IMR-90 (cell line): ENCODE results near the gene CENPP. TPM values are rescaled to one million over a fixed set of nuclear protein-coding genes. Genes with fewer than 3 reads are reported as not detected.

Experiments used
- ATAC-seq: fragments of 200-7000 bp; cut with Tn5 transposase; 2 replicates; pipeline ENCODE4 v1.9.1; 2020; ENCODE audit warnings: low read depth, mild to moderate bottlenecking, moderate library complexity
- BruUV-seq: library from RNA; stranded (reverse); fragments of 400-500 nt; replicated peaks from 2 replicates; lab custom pipeline; 2021; lab: Mats Ljungman, UMichigan
- CTCF ChIA-PET: fragments of 300-600 bp; formaldehyde crosslinking; extraction: SDS; loops from one replicate; lab custom pipeline; 2021; ENCODE audit warnings: antibody characterized with exemption; lab: Yijun Ruan, JAX
- POLR2A ChIA-PET: fragments of 300-600 bp; sonication (Branson Sonifier 250); formaldehyde crosslinking; loops from one replicate; lab custom pipeline; 2022; ENCODE audit warnings: antibody characterized with exemption; ENCODE audit not compliant: unreplicated experiment; lab: Charles Lee
- DNase-seq: peaks from one replicate; pipeline ENCODE4 v3.0.0; 2013
- H2AFZ ChIP-seq: replicated peaks from 2 replicates; pipeline ENCODE3; 2013; ENCODE audit warnings: low read length, mild to moderate bottlenecking; ENCODE audit not compliant: poor library complexity
- H2AK5ac ChIP-seq: 2 replicates; pipeline ENCODE4 v1.6.1; 2013; ENCODE audit warnings: low read depth, low read length, inconsistent platforms
- H2AK9ac ChIP-seq: replicated peaks from 2 replicates; pipeline ENCODE3; 2013; ENCODE audit warnings: mild to moderate bottlenecking, low read depth, low read length, moderate library complexity; ENCODE audit not compliant: poor library complexity
- H2BK120ac ChIP-seq: 2 replicates; pipeline ENCODE4 v1.6.1; 2013; ENCODE audit warnings: low read depth, low read length, inconsistent platforms
- H2BK15ac ChIP-seq: 3 replicates; pipeline ENCODE4 v1.6.1; 2013; ENCODE audit warnings: low read depth, low read length, inconsistent platforms
- H2BK20ac ChIP-seq: 2 replicates; pipeline ENCODE4 v1.6.1; 2013; ENCODE audit warnings: low read depth, mild to moderate bottlenecking, inconsistent platforms, low read length, moderate library complexity
- H2BK5ac ChIP-seq: 2 replicates; pipeline ENCODE4 v1.6.1; 2013; ENCODE audit warnings: mild to moderate bottlenecking, low read depth, low read length, inconsistent platforms; ENCODE audit not compliant: poor library complexity, severe bottlenecking
- H3K14ac ChIP-seq: replicated peaks from 2 replicates; pipeline ENCODE4 v1.6.1; 2013; ENCODE audit warnings: low read depth, low read length, inconsistent platforms
- H3K18ac ChIP-seq: 2 replicates; pipeline ENCODE4 v1.6.1; 2013; ENCODE audit warnings: low read depth, low read length, control low read depth
- H3K23ac ChIP-seq: 2 replicates; pipeline ENCODE4 v1.6.1; 2013; ENCODE audit warnings: low read depth, low read length, inconsistent platforms
- H3K27ac ChIP-seq: 2 replicates; pipeline ENCODE4 v1.5.1; 2013; ENCODE audit warnings: mild to moderate bottlenecking, control low read depth, low read length; ENCODE audit not compliant: insufficient read depth
- H3K27me3 ChIP-seq: 2 replicates; pipeline ENCODE4 v1.6.1; 2013; ENCODE audit warnings: low read length; ENCODE audit not compliant: control insufficient read depth, insufficient read depth
- H3K36me3 ChIP-seq: 2 replicates; pipeline ENCODE4 v1.6.1; 2013; ENCODE audit warnings: low read length, mixed read lengths; ENCODE audit not compliant: control insufficient read depth, insufficient read depth
- H3K4ac ChIP-seq: 2 replicates; pipeline ENCODE4 v1.6.1; 2013; ENCODE audit warnings: low read depth, low read length, inconsistent platforms
- H3K4me1 ChIP-seq: 2 replicates; pipeline ENCODE4 v1.6.1; 2013; ENCODE audit warnings: low read length, mixed read lengths; ENCODE audit not compliant: control insufficient read depth, insufficient read depth
- H3K4me2 ChIP-seq: 2 replicates; pipeline ENCODE4 v1.6.1; 2013; ENCODE audit warnings: low read depth, mild to moderate bottlenecking, control low read depth, low read length, moderate library complexity
- H3K4me3 ChIP-seq: 2 replicates; pipeline ENCODE4 v1.5.1; 2013; ENCODE audit warnings: low read depth, mild to moderate bottlenecking, control low read depth, low read length, moderate library complexity; ENCODE audit not compliant: insufficient read depth
- H3K56ac ChIP-seq: 2 replicates; pipeline ENCODE4 v1.6.1; 2013; ENCODE audit warnings: low read length, inconsistent platforms; ENCODE audit not compliant: insufficient read depth; ENCODE audit errors: extremely low read depth
- H3K79me1 ChIP-seq, 2 experiments: 2 replicates each; pipeline ENCODE4 v1.6.1; 2013; ENCODE audit warnings: low read length in 2 of 2, inconsistent platforms in 1 of 2, low read depth in 1 of 2
- H3K9ac ChIP-seq: 2 replicates; pipeline ENCODE4 v1.6.1; 2013; ENCODE audit warnings: low read depth, low read length, control low read depth
- H3K9me1 ChIP-seq: 2 replicates; pipeline ENCODE4 v1.6.1; 2013; ENCODE audit warnings: low read length, inconsistent platforms; ENCODE audit not compliant: insufficient read depth
- H3K9me3 ChIP-seq: 2 replicates; pipeline ENCODE4 v1.6.1; 2013; ENCODE audit warnings: low read length; ENCODE audit not compliant: control insufficient read depth, insufficient read depth
- H4K20me1 ChIP-seq: 2 replicates; pipeline ENCODE4 v1.6.1; 2013; ENCODE audit warnings: low read length, inconsistent platforms; ENCODE audit not compliant: insufficient read depth
- H4K5ac ChIP-seq: 2 replicates; pipeline ENCODE4 v1.6.1; 2013; ENCODE audit warnings: mild to moderate bottlenecking, low read depth, low read length, control low read depth
- H4K8ac ChIP-seq, 2 experiments: 2 replicates each; pipeline ENCODE4 v1.6.1; 2013; ENCODE audit warnings: low read depth in 2 of 2, low read length in 2 of 2, control low read depth in 1 of 2, inconsistent platforms in 1 of 2
- H4K91ac ChIP-seq: 2 replicates; pipeline ENCODE4 v1.6.1; 2013; ENCODE audit warnings: low read depth, low read length, inconsistent platforms; ENCODE audit not compliant: insufficient read depth
- BHLHE40 ChIP-seq: fragments of 150-350 bp; IDR thresholded peaks from 2 replicates; pipeline ENCODE4 v1.6.1; 2016; ENCODE audit warnings: mild to moderate bottlenecking, low read depth, low read length
- CEBPB ChIP-seq: IDR thresholded peaks from 2 replicates; pipeline ENCODE4 v1.6.1; 2012; ENCODE audit warnings: low read depth, low read length, improper control_type of control experiment
- CHD1 ChIP-seq: IDR thresholded peaks from 2 replicates; pipeline ENCODE4 v1.6.1; 2012; ENCODE audit warnings: low read depth, low read length, improper control_type of control experiment
- FOS ChIP-seq: fragments of 150-350 bp; IDR thresholded peaks from 2 replicates; pipeline ENCODE4 v1.6.1; 2016; ENCODE audit warnings: low read depth, low read length
- MAFK ChIP-seq: IDR thresholded peaks from 2 replicates; pipeline ENCODE4 v1.6.1; 2012; ENCODE audit warnings: low read depth, low read length, improper control_type of control experiment
- MAZ ChIP-seq: IDR thresholded peaks from 2 replicates; pipeline ENCODE4 v1.6.1; 2012; ENCODE audit warnings: low read depth, mild to moderate bottlenecking, low read length, improper control_type of control experiment, moderate library complexity, borderline replicate concordance
- MXI1 ChIP-seq: IDR thresholded peaks from 2 replicates; pipeline ENCODE4 v1.6.1; 2012; ENCODE audit warnings: low read depth, mild to moderate bottlenecking, low read length, moderate library complexity, borderline replicate concordance
- NFE2L2 ChIP-seq: fragments of 150-350 bp; IDR thresholded peaks from 2 replicates; pipeline ENCODE4 v1.6.1; 2016; ENCODE audit warnings: low read depth, mild to moderate bottlenecking, low read length
- RAD21 ChIP-seq: IDR thresholded peaks from 2 replicates; pipeline ENCODE4 v1.6.1; 2012; ENCODE audit warnings: low read length, improper control_type of control experiment
- RCOR1 ChIP-seq: IDR thresholded peaks from 2 replicates; pipeline ENCODE4 v1.6.1; 2012; ENCODE audit warnings: mild to moderate bottlenecking, low read length, improper control_type of control experiment; ENCODE audit not compliant: insufficient replicate concordance
- RFX5 ChIP-seq: IDR thresholded peaks from 2 replicates; pipeline ENCODE4 v1.8.0; 2012; ENCODE audit warnings: low read depth, mild to moderate bottlenecking, low read length, moderate library complexity
- SMC3 ChIP-seq: fragments of 150-350 bp; IDR thresholded peaks from 2 replicates; pipeline ENCODE4 v1.6.1; 2016; ENCODE audit warnings: low read depth, mild to moderate bottlenecking, antibody characterized with exemption, low read length, moderate library complexity
- dilution Hi-C: fragments of 300-500 bp; cut with HindIII; formaldehyde crosslinking; loops from one replicate; pipeline ENCODE4 v1.14.3; 2018; ENCODE audit warnings: low sequenced_read_pairs; ENCODE audit not compliant: unreplicated experiment
- in situ Hi-C: fragments of 300-500 bp; cut with MboI; formaldehyde crosslinking; loops from 3 replicates; pipeline ENCODE4 v1.14.3; 2019; ENCODE audit warnings: low sequenced_read_pairs, inconsistent platforms, mixed read lengths
- intact Hi-C: fragments of 100-400 bp; cut with micrococcal nuclease; formaldehyde crosslinking; loops from 2 replicates; pipeline ENCODE4 v1.10.0; 2022
- polyA plus RNA-seq, 3 experiments: library from polyadenylated mRNA; depleted of rRNA; stranded (reverse); fragments of >200 nt; gene quantifications; 2 replicates each; pipeline ENCODE4 v1.2.3, GENCODE V29; 2012; ENCODE audit warnings: low replicate concordance in 1 of 3
- total RNA-seq: library from RNA; depleted of rRNA; stranded (reverse); fragments of >200 nt; gene quantifications from 2 replicates; pipeline ENCODE4 v1.2.3, GENCODE V29; 2012
- TF ChIP-seq, protein P1 (sequence below): fragments of 150-350 bp; IDR thresholded peaks from 2 replicates; pipeline ENCODE4 v1.6.1; 2017; ENCODE audit warnings: mild to moderate bottlenecking, antibody characterized with exemption, low read length, low read depth
- TF ChIP-seq, protein P2 (sequence below): fragments of 150-350 bp; IDR thresholded peaks from 2 replicates; pipeline ENCODE4 v1.6.1; 2016; ENCODE audit warnings: low read depth, mild to moderate bottlenecking, low read length, moderate library complexity, borderline replicate concordance
- TF ChIP-seq, protein P3 (sequence below): conservative IDR thresholded peaks from 2 replicates; pipeline ENCODE4 v1.5.1; 2012; ENCODE audit warnings: mild to moderate bottlenecking, low read depth, low read length, improper control_type of control experiment

The CENPP gene
- total and polyA plus RNA-seq, 2 of the 4 experiments (the other 2 are of a cell fraction), result 1.4 to 2.0 TPM

DNA sequence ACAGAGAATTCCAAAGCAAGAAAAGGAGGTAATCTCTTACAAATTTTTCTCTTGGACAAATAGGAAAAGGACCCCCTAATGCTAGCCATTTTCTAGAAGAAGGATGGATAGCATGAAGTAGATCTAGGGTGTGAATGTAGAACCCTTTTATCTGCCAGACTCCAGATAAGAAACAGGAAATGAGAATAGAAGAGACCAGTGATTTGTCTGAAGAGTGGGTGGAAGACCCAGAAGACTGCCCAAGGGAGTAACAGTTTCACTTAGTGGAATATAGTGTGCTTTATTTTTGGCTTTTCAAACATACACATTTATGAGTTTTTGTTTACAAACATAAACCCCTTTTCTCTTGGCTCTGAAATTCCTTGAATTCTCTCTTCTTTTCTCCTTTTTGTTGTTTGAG is 185.0 kb downstream of the CENPP start:
- Histone ChIP-seq H2BK15ac (no peak overlapping the region), H3K9ac (no peak overlapping the region), H2AFZ (no peak overlapping the region), H3K4me3 (no peak overlapping the region), H2AK5ac (no peak overlapping the region), H3K18ac (no peak overlapping the region), H3K14ac (no peak overlapping the region), H2BK20ac (no peak overlapping the region), H4K8ac (no peak overlapping the region), H3K4me2 (no peak overlapping the region), H3K27me3 (no peaks in the 10 kb centered on the region), H3K79me1 (peaks cover 0 to 8% of the 10 kb centered on the region in 2 experiments; a peak in 1 of 4 replicates), H2BK120ac (no peak overlapping the region), H3K4me1 (peaks cover 25% of the 10 kb centered on the region), H4K20me1 (no peaks in the 10 kb centered on the region), H3K4ac (no peak overlapping the region), H3K9me3 (no peaks in the 10 kb centered on the region), H3K23ac (no peak overlapping the region), H3K36me3 (no peaks in the 10 kb centered on the region), H2BK5ac (no peak overlapping the region), H4K91ac (no peak overlapping the region), H3K9me1 (peaks cover 13% of the 10 kb centered on the region), H3K56ac (no peak overlapping the region), H2AK9ac (no peak overlapping the region), H4K5ac (no peak overlapping the region), H3K27ac (no peak overlapping the region)
- in situ Hi-C loops, result no loop called here
- BruUV-seq, result no TSS peak
- ATAC-seq (no peak), DNase-seq (no peak)
- intact Hi-C loops, result loop anchor here (10.0 kb wide), 1 partner anchor 1524 kb away; no protein-coding TSS in a partner anchor
- TF ChIP-seq, protein P1, sequence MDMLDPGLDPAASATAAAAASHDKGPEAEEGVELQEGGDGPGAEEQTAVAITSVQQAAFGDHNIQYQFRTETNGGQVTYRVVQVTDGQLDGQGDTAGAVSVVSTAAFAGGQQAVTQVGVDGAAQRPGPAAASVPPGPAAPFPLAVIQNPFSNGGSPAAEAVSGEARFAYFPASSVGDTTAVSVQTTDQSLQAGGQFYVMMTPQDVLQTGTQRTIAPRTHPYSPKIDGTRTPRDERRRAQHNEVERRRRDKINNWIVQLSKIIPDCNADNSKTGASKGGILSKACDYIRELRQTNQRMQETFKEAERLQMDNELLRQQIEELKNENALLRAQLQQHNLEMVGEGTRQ, result no peak
- TF ChIP-seq RAD21 (no peak), NFE2L2 (no peak), RCOR1 (no peak), BHLHE40 (no peak), MAFK (no peak), MAZ (no peak), CHD1 (no peak), MXI1 (no peak), CEBPB (no peak), SMC3 (no peak), FOS (no peak), RFX5 (no peak)
- TF ChIP-seq, protein P2, sequence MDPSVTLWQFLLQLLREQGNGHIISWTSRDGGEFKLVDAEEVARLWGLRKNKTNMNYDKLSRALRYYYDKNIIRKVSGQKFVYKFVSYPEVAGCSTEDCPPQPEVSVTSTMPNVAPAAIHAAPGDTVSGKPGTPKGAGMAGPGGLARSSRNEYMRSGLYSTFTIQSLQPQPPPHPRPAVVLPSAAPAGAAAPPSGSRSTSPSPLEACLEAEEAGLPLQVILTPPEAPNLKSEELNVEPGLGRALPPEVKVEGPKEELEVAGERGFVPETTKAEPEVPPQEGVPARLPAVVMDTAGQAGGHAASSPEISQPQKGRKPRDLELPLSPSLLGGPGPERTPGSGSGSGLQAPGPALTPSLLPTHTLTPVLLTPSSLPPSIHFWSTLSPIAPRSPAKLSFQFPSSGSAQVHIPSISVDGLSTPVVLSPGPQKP, result no peak
- TF ChIP-seq, protein P3, sequence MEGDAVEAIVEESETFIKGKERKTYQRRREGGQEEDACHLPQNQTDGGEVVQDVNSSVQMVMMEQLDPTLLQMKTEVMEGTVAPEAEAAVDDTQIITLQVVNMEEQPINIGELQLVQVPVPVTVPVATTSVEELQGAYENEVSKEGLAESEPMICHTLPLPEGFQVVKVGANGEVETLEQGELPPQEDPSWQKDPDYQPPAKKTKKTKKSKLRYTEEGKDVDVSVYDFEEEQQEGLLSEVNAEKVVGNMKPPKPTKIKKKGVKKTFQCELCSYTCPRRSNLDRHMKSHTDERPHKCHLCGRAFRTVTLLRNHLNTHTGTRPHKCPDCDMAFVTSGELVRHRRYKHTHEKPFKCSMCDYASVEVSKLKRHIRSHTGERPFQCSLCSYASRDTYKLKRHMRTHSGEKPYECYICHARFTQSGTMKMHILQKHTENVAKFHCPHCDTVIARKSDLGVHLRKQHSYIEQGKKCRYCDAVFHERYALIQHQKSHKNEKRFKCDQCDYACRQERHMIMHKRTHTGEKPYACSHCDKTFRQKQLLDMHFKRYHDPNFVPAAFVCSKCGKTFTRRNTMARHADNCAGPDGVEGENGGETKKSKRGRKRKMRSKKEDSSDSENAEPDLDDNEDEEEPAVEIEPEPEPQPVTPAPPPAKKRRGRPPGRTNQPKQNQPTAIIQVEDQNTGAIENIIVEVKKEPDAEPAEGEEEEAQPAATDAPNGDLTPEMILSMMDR, result no peak
- POLR2A ChIA-PET, result no interaction called here
- CTCF ChIA-PET, result no interaction called here
- dilution Hi-C loops, result no loop called here
